Lung (tissue), 12 donors: Measurements from ENCODE around the gene TPX2. TPM values are rescaled to one million over a fixed set of nuclear protein-coding genes. Genes with fewer than 3 reads are reported as not detected.

Source experiments
- ATAC-seq: fragments of 200-7000 bp; cut with Tn5 transposase; one replicate; pipeline ENCODE4 v1.9.1; 2020; ENCODE audit warnings: moderate number of reproducible peaks; ENCODE audit not compliant: insufficient read depth, low FRiP score
- DNase-seq, 3 donors: peaks; one replicate each; pipeline ENCODE4 v3.0.0-alpha.2; 2013 to 2017
- H3K27ac ChIP-seq, 2 donors: one replicate each; pipeline ENCODE4 v1.5.1; 2013; ENCODE audit warnings: mild to moderate bottlenecking in 2 of 2, moderate library complexity in 2 of 2, control low read depth in 1 of 2, inconsistent platforms in 1 of 2, low read depth in 1 of 2, low read length in 1 of 2
- H3K27me3 ChIP-seq, 3 donors: one replicate each; pipeline ENCODE4 v1.5.1; 2013; ENCODE audit warnings: low read length in 2 of 3; ENCODE audit not compliant: control insufficient read depth in 3 of 3, insufficient read depth in 3 of 3
- H3K36me3 ChIP-seq, 4 donors: one replicate each; pipeline ENCODE4 v1.5.1; 2013; ENCODE audit warnings: low read length in 4 of 4, mild to moderate bottlenecking in 1 of 4, moderate library complexity in 1 of 4; ENCODE audit not compliant: control insufficient read depth in 4 of 4, insufficient read depth in 4 of 4
- H3K4me1 ChIP-seq, 5 donors: one replicate each; pipeline ENCODE4 v1.5.1; 2013; ENCODE audit warnings: low read length in 5 of 5, mild to moderate bottlenecking in 2 of 5, moderate library complexity in 1 of 5; ENCODE audit not compliant: control insufficient read depth in 5 of 5, insufficient read depth in 5 of 5
- H3K4me3 ChIP-seq: one replicate; pipeline ENCODE4 v1.5.1; 2013; ENCODE audit warnings: mild to moderate bottlenecking, control low read depth, moderate library complexity
- H3K9ac ChIP-seq, 2 donors: one replicate each; pipeline ENCODE4 v1.5.1; 2013; ENCODE audit warnings: low read length in 2 of 2, control low read depth in 1 of 2; ENCODE audit not compliant: insufficient read depth in 1 of 2
- H3K9me3 ChIP-seq, 4 donors: one replicate each; pipeline ENCODE4 v1.5.1; 2013; ENCODE audit warnings: low read length in 3 of 4, mild to moderate bottlenecking in 1 of 4, moderate library complexity in 1 of 4; ENCODE audit not compliant: control insufficient read depth in 4 of 4, insufficient read depth in 3 of 4
- CTCF ChIP-seq: IDR thresholded peaks from 2 replicates; pipeline ENCODE4 v1.5.1; 2012; ENCODE audit warnings: mild to moderate bottlenecking; ENCODE audit errors: control extremely low read depth, extremely low read depth
- WGBS, 2 donors: extraction: QIAGEN DNeasy Blood & Tissue Kit; methylation state at CpG; one replicate each; pipeline ENCODE4 v1.1.7; 2013; 5-methylcytosine and 5-hydroxymethylcytosine counted together
- polyA plus RNA-seq, 2 donors: library from polyadenylated mRNA; stranded (reverse); fragments of 200-250 nt; gene quantifications; one replicate each; pipeline ENCODE4 v1.2.1, GENCODE V29; 2013
- total RNA-seq, 2 donors: library from RNA; depleted of rRNA in 1 of 2; stranded (reverse); fragments of >200 nt in 1 of 2; gene quantifications; one replicate each; pipeline ENCODE4 v1.2.1, GENCODE V29; 2014 to 2021
- donor health status: control.
- donor health status: control.
- donor health status: Bipolar disorder and iron deficiency.
- donor health status: healthy.
- donor health status: DM: yes; HTN: yes; CAD: no.

Gene TPX2
- total and polyA plus RNA-seq, 4 donors: 1.6 to 6.5 (median 2.0) TPM

GRCh38 chr20:31699801-31700728 lies 39.0 kb upstream of the TPX2 start:
- Histone ChIP-seq H3K4me3 (no peak overlapping the region), H3K27me3 (no peaks in the 10 kb centered on the region), H3K9me3 (no peaks in the 10 kb centered on the region), H3K4me1 (peaks cover 0 to 45% (median 14%) of the 10 kb centered on the region in 5 donors), H3K36me3 (peaks cover 0 to 7% (median 0%) of the 10 kb centered on the region in 4 donors), H3K27ac (peak overlapping the region; percentile 84 to 91), H3K9ac (no peak overlapping the region)
- WGBS, 2 donors: 83 to 91% methylated on average over 7 of the region's 7 CpGs
- ATAC-seq (no peak), DNase-seq (no peak)
- TF ChIP-seq CTCF: no peak

- 85 to 92% methylated on average over 5 of the region's 5 CpGs for WGBS, 2 donors
These were observed 38.3 kb upstream of the TPX2 start for GRCh38 chr20:31700747-31701146.

GRCh38 chr20:31701591-31701990 lies 37.5 kb upstream of the TPX2 start:
- Histone ChIP-seq H3K27me3 (no peaks in the 10 kb centered on the region), H3K36me3 (peaks cover 4 to 8% (median 6%) of the 10 kb centered on the region in 4 donors), H3K4me1 (peaks cover 0 to 49% (median 20%) of the 10 kb centered on the region in 5 donors), H3K27ac (peak overlapping the region in 1 of 2 donors; percentile 29), H3K9ac (no peak overlapping the region), H3K4me3 (no peak overlapping the region), H3K9me3 (no peaks in the 10 kb centered on the region)
- no peak for TF ChIP-seq CTCF
- DNase-seq (no peak), ATAC-seq (no peak)
- WGBS, 2 donors: 74 to 84% methylated on average over 1 of the region's 1 CpG

More at GRCh38 chr20:31700747-31701146, 38.3 kb upstream of the TPX2 start:
- Histone ChIP-seq H3K4me1 (peaks cover 0 to 43% (median 20%) of the 10 kb centered on the region in 5 donors), H3K9me3 (no peaks in the 10 kb centered on the region), H3K36me3 (peaks cover 0 to 8% (median under 1%) of the 10 kb centered on the region in 4 donors), H3K27ac (peak overlapping the region in 1 of 2 donors; percentile 82), H3K27me3 (no peaks in the 10 kb centered on the region), H3K4me3 (no peak overlapping the region), H3K9ac (no peak overlapping the region)
- ATAC-seq: no peak
- no peak for DNase-seq
- no peak for TF ChIP-seq CTCF
